ENCODE measurements around the gene CCDC15. TPM values are rescaled to one million over a fixed set of nuclear protein-coding genes. Genes with fewer than 3 reads are reported as not detected.

The CCDC15 gene
- total RNA-seq, 6 experiments from 2014 or later, result 1.3 to 3.2 (median 2.5) TPM

DNA sequence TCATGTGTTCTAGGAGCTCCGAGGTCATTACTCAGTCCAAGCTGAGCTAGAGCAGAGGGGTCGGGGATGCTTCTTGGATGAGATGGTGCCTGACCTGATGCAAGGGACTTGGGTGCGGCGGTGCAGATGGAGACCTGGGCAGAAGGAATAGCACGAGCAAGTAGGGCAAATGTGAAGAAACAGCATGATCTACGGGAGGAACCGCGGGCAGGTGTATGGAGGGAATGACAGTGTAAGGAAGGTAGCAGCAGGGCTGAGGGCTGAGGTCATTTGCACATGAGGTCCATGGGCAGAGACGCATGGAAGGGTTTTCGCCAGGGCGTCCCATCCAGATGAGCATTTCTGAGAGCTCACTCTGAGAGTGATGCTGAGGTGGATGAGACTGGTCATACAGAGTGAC, 124.0 kb downstream of the CCDC15 start:
- H3K9me3 Mint-ChIP-seq, result no peaks in the 10 kb centered on the region
- peaks cover 1% of the 10 kb centered on the region; the same call in 1 of the 2 replicates for H3K27me3 Mint-ChIP-seq (ENCODE audit: insufficient read depth)
- no peak overlapping the region for H3K27ac Mint-ChIP-seq
- TF ChIP-seq, protein P1, sequence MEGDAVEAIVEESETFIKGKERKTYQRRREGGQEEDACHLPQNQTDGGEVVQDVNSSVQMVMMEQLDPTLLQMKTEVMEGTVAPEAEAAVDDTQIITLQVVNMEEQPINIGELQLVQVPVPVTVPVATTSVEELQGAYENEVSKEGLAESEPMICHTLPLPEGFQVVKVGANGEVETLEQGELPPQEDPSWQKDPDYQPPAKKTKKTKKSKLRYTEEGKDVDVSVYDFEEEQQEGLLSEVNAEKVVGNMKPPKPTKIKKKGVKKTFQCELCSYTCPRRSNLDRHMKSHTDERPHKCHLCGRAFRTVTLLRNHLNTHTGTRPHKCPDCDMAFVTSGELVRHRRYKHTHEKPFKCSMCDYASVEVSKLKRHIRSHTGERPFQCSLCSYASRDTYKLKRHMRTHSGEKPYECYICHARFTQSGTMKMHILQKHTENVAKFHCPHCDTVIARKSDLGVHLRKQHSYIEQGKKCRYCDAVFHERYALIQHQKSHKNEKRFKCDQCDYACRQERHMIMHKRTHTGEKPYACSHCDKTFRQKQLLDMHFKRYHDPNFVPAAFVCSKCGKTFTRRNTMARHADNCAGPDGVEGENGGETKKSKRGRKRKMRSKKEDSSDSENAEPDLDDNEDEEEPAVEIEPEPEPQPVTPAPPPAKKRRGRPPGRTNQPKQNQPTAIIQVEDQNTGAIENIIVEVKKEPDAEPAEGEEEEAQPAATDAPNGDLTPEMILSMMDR (IDR thresholded peaks at IDR 0.05), result no peak
- H3K4me3 Mint-ChIP-seq, result no peak overlapping the region
- H3K36me3 Mint-ChIP-seq (ENCODE audit: low read depth), result no peaks in the 10 kb centered on the region
- peaks cover 33% of the 10 kb centered on the region for H3K4me1 Mint-ChIP-seq (ENCODE audit: low read depth)
- DNase-seq, result no peak

DNA sequence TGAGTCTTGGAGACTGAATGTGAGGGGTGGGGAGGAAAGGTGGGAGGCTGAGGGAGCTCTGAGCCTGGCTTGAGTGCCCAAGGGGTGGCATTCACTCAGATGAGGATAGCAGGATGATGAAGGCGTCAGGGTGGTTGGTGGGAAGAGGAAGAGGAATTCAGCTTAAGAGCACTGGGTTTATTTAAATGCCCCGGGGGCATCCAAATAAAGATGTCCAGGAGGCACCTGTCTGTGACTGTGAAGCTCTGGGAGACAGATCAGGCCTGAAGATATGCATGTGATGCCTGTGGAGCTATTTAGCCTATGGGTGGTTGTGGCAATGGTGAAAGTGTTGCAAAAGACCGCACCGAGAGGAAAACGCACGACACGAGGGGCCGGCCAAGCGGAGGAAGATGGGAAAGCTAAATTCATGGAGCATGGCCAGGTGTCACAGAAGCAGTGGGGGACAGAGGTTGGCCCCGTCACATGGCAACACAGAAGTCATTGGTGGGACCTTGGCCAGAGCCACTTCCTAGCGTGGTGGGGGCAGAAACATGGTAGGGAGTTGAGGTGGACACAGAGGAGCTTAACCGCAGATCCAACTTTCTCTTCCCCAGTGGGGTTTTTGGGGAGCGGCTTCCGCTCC, 124.6 kb downstream of the CCDC15 start:
- Mint-ChIP-seq H3K27me3 (ENCODE audit: insufficient read depth) (peaks cover 1% of the 10 kb centered on the region; the same call in 1 of the 2 replicates), H3K9me3 (no peaks in the 10 kb centered on the region), H3K27ac (no peak overlapping the region), H3K36me3 (ENCODE audit: low read depth) (no peaks in the 10 kb centered on the region), H3K4me3 (no peak overlapping the region), H3K4me1 (ENCODE audit: low read depth) (peaks cover 39% of the 10 kb centered on the region)
- DNase-seq, result no peak
- TF ChIP-seq, protein P1 (IDR thresholded peaks at IDR 0.05), result no peak

DNA sequence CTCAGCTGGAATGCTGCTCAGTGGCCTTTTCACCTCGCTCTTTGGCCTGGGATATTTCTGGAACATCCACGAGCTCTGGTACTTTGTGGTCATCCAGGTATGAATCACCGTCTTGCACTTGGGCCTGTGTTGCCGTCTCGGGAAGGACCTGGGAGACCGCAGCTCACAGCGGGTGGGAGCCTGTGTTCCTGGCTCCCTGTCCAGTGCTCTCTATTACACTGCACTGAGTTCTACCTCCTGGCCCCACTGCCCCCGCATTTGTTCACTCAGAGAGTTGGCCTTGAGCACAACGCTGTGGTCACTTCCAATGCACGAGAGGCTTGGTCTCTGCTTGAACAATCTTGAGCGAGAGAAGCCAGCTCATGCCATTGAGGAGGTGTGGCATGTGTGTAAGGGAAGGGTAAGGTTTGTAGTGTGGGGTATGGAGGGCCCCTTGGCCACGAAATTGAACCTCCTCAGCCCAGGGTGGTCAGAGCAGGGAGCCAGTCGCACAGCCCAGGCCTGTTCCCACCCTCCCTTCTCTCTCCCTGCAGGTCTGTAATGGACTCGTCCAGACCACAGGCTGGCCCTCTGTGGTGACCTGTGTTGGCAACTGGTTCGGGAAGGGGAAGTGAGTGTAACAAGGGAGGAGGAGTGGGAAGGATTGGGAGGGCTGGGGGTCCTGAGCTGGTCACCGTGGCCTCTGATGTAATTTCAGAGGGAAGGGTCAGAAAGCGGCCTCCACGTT, 125.3 kb downstream of the CCDC15 start:
- H3K4me1 Mint-ChIP-seq (ENCODE audit: low read depth), result peaks cover 46% of the 10 kb centered on the region

DNA sequence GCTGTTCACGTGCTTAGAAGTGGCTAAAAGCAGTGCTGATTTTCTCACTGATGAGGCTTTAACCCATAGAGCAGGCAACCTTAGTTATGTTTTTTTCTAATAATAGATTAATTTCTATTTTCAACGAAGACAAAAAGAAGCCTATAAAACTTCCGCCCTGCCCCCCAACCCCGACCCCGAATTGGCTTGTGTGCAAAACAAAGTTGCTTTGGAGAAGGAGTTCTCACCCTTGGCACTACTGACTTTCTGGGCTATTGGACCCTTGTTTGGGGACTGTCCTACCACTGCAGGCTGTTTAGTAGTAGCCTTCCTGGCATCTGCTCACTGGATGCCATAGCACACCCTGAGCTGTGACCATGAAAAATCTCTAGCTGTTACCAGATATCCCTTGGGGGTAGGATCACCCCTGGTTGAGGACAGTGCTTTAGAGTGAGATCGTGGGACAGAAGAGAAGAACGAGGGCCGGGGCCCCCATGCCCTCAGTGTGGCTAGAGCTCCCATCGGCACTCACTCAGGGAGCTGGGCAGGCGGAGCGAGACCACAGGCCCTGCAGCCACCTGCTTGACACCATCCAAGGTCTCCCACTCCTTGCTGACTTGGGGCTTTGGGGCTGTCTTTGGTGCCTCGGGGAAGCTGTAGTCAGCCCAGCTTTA, 126.0 kb downstream of the CCDC15 start:
- Mint-ChIP-seq H3K27me3 (ENCODE audit: insufficient read depth) (peaks cover 4% of the 10 kb centered on the region; the same call in 1 of the 2 replicates), H3K4me1 (ENCODE audit: low read depth) (peaks cover 49% of the 10 kb centered on the region)

More for the DNA sequence above, 125.3 kb downstream of the CCDC15 start:
- no peak for DNase-seq
- TF ChIP-seq, protein P1 (IDR thresholded peaks at IDR 0.05), result no peak
- H3K27me3 Mint-ChIP-seq (ENCODE audit: insufficient read depth), result 0 out of 2 replicates have a peak, but pooled peaks cover 2% of the 10 kb centered on the region
- H3K4me3 Mint-ChIP-seq, result no peak overlapping the region
- H3K27ac Mint-ChIP-seq, result no peak overlapping the region
- no peaks in the 10 kb centered on the region for H3K9me3 Mint-ChIP-seq
- H3K36me3 Mint-ChIP-seq (ENCODE audit: low read depth), result no peaks in the 10 kb centered on the region

DNA sequence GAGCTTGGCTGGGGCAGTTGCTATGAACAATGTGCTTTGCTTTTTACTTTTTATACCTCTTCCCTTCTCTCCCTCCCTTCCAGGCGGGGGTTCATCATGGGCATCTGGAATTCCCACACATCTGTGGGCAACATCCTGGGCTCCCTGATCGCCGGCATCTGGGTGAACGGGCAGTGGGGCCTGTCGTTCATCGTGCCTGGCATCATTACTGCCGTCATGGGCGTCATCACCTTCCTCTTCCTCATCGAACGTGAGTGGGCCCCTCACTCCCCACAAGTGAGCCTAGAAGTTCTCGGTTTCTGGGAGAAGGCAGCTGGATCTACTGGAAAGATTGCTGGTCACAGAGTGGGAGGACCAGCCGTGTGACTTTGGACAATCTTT, 126.5 kb downstream of the CCDC15 start:
- TF ChIP-seq, protein P1 (IDR thresholded peaks at IDR 0.05), result no peak
- Mint-ChIP-seq H3K27me3 (ENCODE audit: insufficient read depth) (peaks cover 5% of the 10 kb centered on the region; the same call in 1 of the 2 replicates), H3K27ac (no peak overlapping the region), H3K4me3 (no peak overlapping the region), H3K4me1 (ENCODE audit: low read depth) (peaks cover 45% of the 10 kb centered on the region), H3K9me3 (no peaks in the 10 kb centered on the region), H3K36me3 (ENCODE audit: low read depth) (peaks cover 1% of the 10 kb centered on the region; the same call in 1 of the 2 replicates)
- no peak for DNase-seq

More for the DNA sequence above, 126.0 kb downstream of the CCDC15 start:
- Mint-ChIP-seq H3K9me3 (no peaks in the 10 kb centered on the region), H3K36me3 (ENCODE audit: low read depth) (no peaks in the 10 kb centered on the region), H3K4me3 (no peak overlapping the region), H3K27ac (no peak overlapping the region)
- DNase-seq, result no peak
- TF ChIP-seq, protein P1 (IDR thresholded peaks at IDR 0.05), result no peak

Measured in HFFc6 (cell line).